GM21529 (cell line): ENCODE measurements around the gene PGS1.

Source experiments
- ATAC-seq: cut with Tn5 transposase; IDR thresholded peaks from one replicate; pipeline ENCODE4 v1.9.1; 2021; ENCODE audit not compliant: unreplicated experiment

PGS1 gene

GRCh38 chr17:78472035-78472905, 93.8 kb downstream of the PGS1 start:
- ATAC-seq: no peak

- ATAC-seq: no peak
Observed at GRCh38 chr17:78473951-78474613, 95.6 kb downstream of the PGS1 start.
